Neuron (in vitro differentiated cells): ENCODE measurements around the gene TMEM44.

ENCODE experiments used
- H2AFZ ChIP-seq: one replicate; pipeline ENCODE4 v1.6.1; 2013; ENCODE audit warnings: low read depth, mild to moderate bottlenecking, inconsistent platforms, low read length, moderate library complexity
- H3K27me3 ChIP-seq: one replicate; pipeline ENCODE4 v1.6.1; 2013; ENCODE audit warnings: low read length; ENCODE audit not compliant: insufficient read depth
- H3K36me3 ChIP-seq: one replicate; pipeline ENCODE4 v1.6.1; 2013; ENCODE audit warnings: low read length; ENCODE audit not compliant: insufficient read depth
- H3K4me1 ChIP-seq: one replicate; pipeline ENCODE4 v1.6.1; 2013; ENCODE audit warnings: low read length; ENCODE audit not compliant: insufficient read depth
- H3K4me3 ChIP-seq: 2 replicates; pipeline ENCODE4 v1.5.1; 2013; ENCODE audit warnings: mild to moderate bottlenecking, low read length, moderate library complexity
- H3K9me3 ChIP-seq: one replicate; pipeline ENCODE4 v1.6.1; 2013; ENCODE audit warnings: low read length

TMEM44 gene

GRCh38 chr3:194633349-194634004 lies at the start of gene TMEM44:
Gene TMEM44 (minus strand): TSS chr3:194633419. CDS start chr3:194633215, 204 bp downstream.
- Histone ChIP-seq H2AFZ (peak within 1 kb of the TSS; percentile 86), H3K4me1 (no peaks in the 10 kb centered on the region), H3K9me3 (peaks cover 15% of the 10 kb centered on the region), H3K4me3 (peak within 1 kb of the TSS; percentile 59), H3K27me3 (no peaks in the 10 kb centered on the region), H3K36me3 (peaks cover 4% of the 10 kb centered on the region)

- Histone ChIP-seq H2AFZ (no peak overlapping the region), H3K9me3 (peaks cover 2% of the 10 kb centered on the region), H3K4me3 (no peak overlapping the region), H3K4me1 (peaks cover 10% of the 10 kb centered on the region), H3K36me3 (no peaks in the 10 kb centered on the region), H3K27me3 (peaks cover 12% of the 10 kb centered on the region)
Observed at GRCh38 chr3:194682694-194683310, 49.6 kb upstream of the TMEM44 start.

- no peaks in the 10 kb centered on the region for H3K36me3 ChIP-seq
- H2AFZ ChIP-seq, result no peak overlapping the region
- peaks cover 10% of the 10 kb centered on the region for H3K4me1 ChIP-seq
- peaks cover 9% of the 10 kb centered on the region for H3K27me3 ChIP-seq
- no peak overlapping the region for H3K4me3 ChIP-seq
- H3K9me3 ChIP-seq, result peaks cover 2% of the 10 kb centered on the region
Observed at GRCh38 chr3:194682189-194682693, 49.0 kb upstream of the TMEM44 start.

- H3K9me3 ChIP-seq, result no peaks in the 10 kb centered on the region
- no peak overlapping the region for H2AFZ ChIP-seq
- peaks cover 5% of the 10 kb centered on the region for H3K4me1 ChIP-seq
- H3K36me3 ChIP-seq, result no peaks in the 10 kb centered on the region
- H3K27me3 ChIP-seq, result peaks cover 4% of the 10 kb centered on the region
- no peak overlapping the region for H3K4me3 ChIP-seq
Observed at GRCh38 chr3:194680888-194681615, 47.8 kb upstream of the TMEM44 start.

- no peaks in the 10 kb centered on the region for H3K36me3 ChIP-seq
- no peak overlapping the region for H2AFZ ChIP-seq
- no peaks in the 10 kb centered on the region for H3K9me3 ChIP-seq
- H3K4me1 ChIP-seq, result peaks cover 3% of the 10 kb centered on the region
- H3K27me3 ChIP-seq, result peaks cover 3% of the 10 kb centered on the region
- no peak overlapping the region for H3K4me3 ChIP-seq
Observed at GRCh38 chr3:194676471-194676870, 43.3 kb upstream of the TMEM44 start.

GRCh38 chr3:194675680-194676079 lies 42.5 kb upstream of the TMEM44 start:
- Histone ChIP-seq H3K4me1 (peaks cover 10% of the 10 kb centered on the region), H3K4me3 (no peak overlapping the region), H3K27me3 (no peaks in the 10 kb centered on the region), H2AFZ (no peak overlapping the region), H3K9me3 (no peaks in the 10 kb centered on the region), H3K36me3 (no peaks in the 10 kb centered on the region)

GRCh38 chr3:194675081-194675640 lies 41.9 kb upstream of the TMEM44 start:
- H3K4me1 ChIP-seq, result peaks cover 14% of the 10 kb centered on the region
- no peaks in the 10 kb centered on the region for H3K9me3 ChIP-seq
- H3K36me3 ChIP-seq, result no peaks in the 10 kb centered on the region
- H3K4me3 ChIP-seq, result no peak overlapping the region
- H2AFZ ChIP-seq, result no peak overlapping the region
- H3K27me3 ChIP-seq, result no peaks in the 10 kb centered on the region

GRCh38 chr3:194673761-194674160 lies 40.5 kb upstream of the TMEM44 start:
- no peaks in the 10 kb centered on the region for H3K9me3 ChIP-seq

GRCh38 chr3:194672876-194673275 lies 39.7 kb upstream of the TMEM44 start:
- Histone ChIP-seq H3K9me3 (no peaks in the 10 kb centered on the region), H3K4me3 (peak overlapping the region; percentile 88), H2AFZ (no peak overlapping the region), H3K4me1 (peaks cover 14% of the 10 kb centered on the region), H3K27me3 (no peaks in the 10 kb centered on the region), H3K36me3 (peaks cover 17% of the 10 kb centered on the region)

More at GRCh38 chr3:194673761-194674160, 40.5 kb upstream of the TMEM44 start:
- Histone ChIP-seq H3K4me1 (peaks cover 14% of the 10 kb centered on the region), H3K4me3 (no peak overlapping the region), H2AFZ (no peak overlapping the region), H3K36me3 (peaks cover 10% of the 10 kb centered on the region), H3K27me3 (no peaks in the 10 kb centered on the region)

GRCh38 chr3:194671900-194672808 lies 38.9 kb upstream of the TMEM44 start, which contains the start of gene LSG1:
Gene LSG1 (minus strand): TSS chr3:194672191. CDS start chr3:194672162, 29 bp downstream.
- Histone ChIP-seq H2AFZ (peak within 1 kb of the TSS; percentile 72), H3K4me3 (peak within 1 kb of the TSS; percentile 88), H3K9me3 (no peaks in the 10 kb centered on the region), H3K36me3 (peaks cover 17% of the 10 kb centered on the region), H3K27me3 (no peaks in the 10 kb centered on the region), H3K4me1 (peaks cover 14% of the 10 kb centered on the region)

GRCh38 chr3:194671511-194671899 lies 38.3 kb upstream of the TMEM44 start:
- Histone ChIP-seq H3K9me3 (no peaks in the 10 kb centered on the region), H2AFZ (peak overlapping the region; percentile 72)

GRCh38 chr3:194667363-194667762 lies 34.1 kb upstream of the TMEM44 start:
- Histone ChIP-seq H2AFZ (no peak overlapping the region), H3K4me3 (no peak overlapping the region), H3K27me3 (no peaks in the 10 kb centered on the region), H3K36me3 (peaks cover 44% of the 10 kb centered on the region), H3K4me1 (peaks cover 11% of the 10 kb centered on the region), H3K9me3 (no peaks in the 10 kb centered on the region)

More at GRCh38 chr3:194671511-194671899, 38.3 kb upstream of the TMEM44 start:
- Histone ChIP-seq H3K4me3 (peak overlapping the region; percentile 88), H3K27me3 (no peaks in the 10 kb centered on the region), H3K36me3 (peaks cover 21% of the 10 kb centered on the region), H3K4me1 (peaks cover 14% of the 10 kb centered on the region)
